Trophoblast cell (in vitro differentiated cells and primary cell): ENCODE data around the gene OSTF1.

Experiments
- DNase-seq, 2 donors: peaks; one replicate each; pipeline ENCODE4 v3.0.0-alpha.2; 2016
- H2AFZ ChIP-seq: 2 replicates; pipeline ENCODE4 v1.6.1; 2013; ENCODE audit warnings: low read length, moderate library complexity, mild to moderate bottlenecking; ENCODE audit not compliant: insufficient read depth, poor library complexity
- H2AK5ac ChIP-seq: 2 replicates; pipeline ENCODE4 v1.6.1; 2013; ENCODE audit warnings: mild to moderate bottlenecking, low read length
- H2BK120ac ChIP-seq: 2 replicates; pipeline ENCODE4 v1.6.1; 2013; ENCODE audit warnings: low read length, mild to moderate bottlenecking, moderate library complexity; ENCODE audit not compliant: insufficient read depth, poor library complexity
- H2BK12ac ChIP-seq: 2 replicates; pipeline ENCODE4 v1.6.1; 2013; ENCODE audit warnings: mild to moderate bottlenecking, low read length, moderate library complexity
- H2BK5ac ChIP-seq: 2 replicates; pipeline ENCODE4 v1.6.1; 2013; ENCODE audit warnings: low read length, low read depth, moderate library complexity, mild to moderate bottlenecking; ENCODE audit not compliant: poor library complexity
- H3K14ac ChIP-seq: 2 replicates; pipeline ENCODE4 v1.6.1; 2013; ENCODE audit warnings: mild to moderate bottlenecking, low read length
- H3K18ac ChIP-seq: 2 replicates; pipeline ENCODE4 v1.6.1; 2013; ENCODE audit warnings: mild to moderate bottlenecking, low read length
- H3K23ac ChIP-seq: 2 replicates; pipeline ENCODE4 v1.6.1; 2013; ENCODE audit warnings: low read length
- H3K27ac ChIP-seq: 2 replicates; pipeline ENCODE4 v1.5.1; 2013; ENCODE audit warnings: low read depth, mild to moderate bottlenecking, inconsistent platforms, low read length, moderate library complexity
- H3K27me3 ChIP-seq: 2 replicates; pipeline ENCODE4 v1.6.1; 2013; ENCODE audit warnings: inconsistent platforms, mild to moderate bottlenecking, low read length, moderate library complexity; ENCODE audit not compliant: insufficient read depth
- H3K36me3 ChIP-seq, 2 experiments: 1 replicate in 1 of 2; 2 replicates in 1 of 2; pipeline ENCODE4 v1.6.1; 2013; ENCODE audit warnings: low read length in 2 of 2, mild to moderate bottlenecking in 2 of 2, moderate library complexity in 1 of 2; ENCODE audit not compliant: insufficient read depth in 2 of 2, control insufficient read depth in 1 of 2
- H3K4ac ChIP-seq: 2 replicates; pipeline ENCODE4 v1.6.1; 2013; ENCODE audit warnings: low read depth, mild to moderate bottlenecking, low read length, moderate library complexity
- H3K4me1 ChIP-seq, 2 experiments: 1 replicate in 1 of 2; 2 replicates in 1 of 2; pipeline ENCODE4 v1.6.1; 2013; ENCODE audit warnings: low read length in 2 of 2, mild to moderate bottlenecking in 2 of 2, moderate library complexity in 1 of 2; ENCODE audit not compliant: insufficient read depth in 2 of 2, control insufficient read depth in 1 of 2
- H3K4me2 ChIP-seq: 2 replicates; pipeline ENCODE4 v1.6.1; 2013; ENCODE audit warnings: inconsistent platforms, mild to moderate bottlenecking, low read length, moderate library complexity
- H3K4me3 ChIP-seq: 2 replicates; pipeline ENCODE4 v1.5.1; 2013; ENCODE audit warnings: mild to moderate bottlenecking, low read depth, low read length, inconsistent platforms
- H3K79me1 ChIP-seq: one replicate; pipeline ENCODE4 v1.6.1; 2013; ENCODE audit warnings: low read length
- H3K79me2 ChIP-seq: 2 replicates; pipeline ENCODE4 v1.6.1; 2013; ENCODE audit warnings: low read length, mild to moderate bottlenecking; ENCODE audit not compliant: control insufficient read depth, insufficient read depth, poor library complexity
- H3K9ac ChIP-seq: 2 replicates; pipeline ENCODE4 v1.6.1; 2013; ENCODE audit warnings: mild to moderate bottlenecking, low read length
- H3K9me3 ChIP-seq: 2 replicates; pipeline ENCODE4 v1.6.1; 2013; ENCODE audit warnings: low read depth, mild to moderate bottlenecking, control low read depth, inconsistent platforms, low read length; ENCODE audit not compliant: insufficient read depth
- H4K12ac ChIP-seq: 2 replicates; pipeline ENCODE4 v1.6.1; 2013; ENCODE audit warnings: low read depth, mild to moderate bottlenecking, low read length, moderate library complexity
- H4K8ac ChIP-seq: 2 replicates; pipeline ENCODE4 v1.6.1; 2013; ENCODE audit warnings: low read depth, mild to moderate bottlenecking, low read length, moderate library complexity
- H4K91ac ChIP-seq: one replicate; pipeline ENCODE4 v1.6.1; 2013; ENCODE audit warnings: low read depth, mild to moderate bottlenecking, low read length, moderate library complexity
- WGBS: extraction: QIAGEN DNeasy Blood & Tissue Kit; methylation state at CpG from one replicate; pipeline ENCODE4 v1.1.7; 2013; ENCODE audit warnings: missing lambda C conversion rate; ENCODE audit not compliant: insufficient read length, insufficient coverage; ENCODE audit errors: extremely low coverage; 5-methylcytosine and 5-hydroxymethylcytosine counted together

OSTF1 gene

DNA sequence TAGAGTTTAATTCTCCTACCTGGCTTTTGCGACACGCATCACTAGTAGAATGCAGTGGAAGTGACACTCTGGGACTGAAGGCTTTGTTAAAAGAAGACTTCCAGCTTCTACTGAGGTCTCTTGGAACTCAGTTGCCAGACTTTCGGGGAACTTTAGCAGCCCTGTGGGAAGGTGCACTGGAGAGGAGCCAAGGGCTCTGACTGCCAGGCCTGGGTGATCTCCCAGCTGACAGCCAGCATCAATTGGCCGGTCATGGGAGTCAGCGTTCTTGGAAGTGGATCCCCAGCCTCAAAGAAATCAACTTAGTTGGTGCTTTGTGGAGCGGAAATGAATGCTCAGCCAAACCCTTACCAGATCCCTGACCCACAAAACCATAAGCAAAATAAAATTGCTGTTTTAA lies 87.1 kb downstream of the OSTF1 start:
- Histone ChIP-seq H3K4me3 (no peak overlapping the region), H3K14ac (no peak overlapping the region), H3K27ac (no peak overlapping the region), H2AK5ac (no peak overlapping the region), H2BK120ac (no peak overlapping the region), H4K12ac (no peak overlapping the region), H3K4me2 (no peak overlapping the region), H3K4ac (no peak overlapping the region), H3K36me3 (no peaks in the 10 kb centered on the region), H3K9ac (no peak overlapping the region), H3K79me2 (no peaks in the 10 kb centered on the region), H3K4me1 (peaks cover 8% of the 10 kb centered on the region in 2 experiments), H4K91ac (no peak overlapping the region), H3K9me3 (no peaks in the 10 kb centered on the region), H2BK12ac (no peak overlapping the region), H2AFZ (no peak overlapping the region), H3K79me1 (peaks cover 10% of the 10 kb centered on the region), H3K27me3 (no peaks in the 10 kb centered on the region), H4K8ac (no peak overlapping the region), H3K23ac (no peak overlapping the region), H2BK5ac (no peak overlapping the region), H3K18ac (no peak overlapping the region)
- WGBS = no CpG with 5 or more reads among the region's 6 CpGs
- DNase-seq = no peak

DNA sequence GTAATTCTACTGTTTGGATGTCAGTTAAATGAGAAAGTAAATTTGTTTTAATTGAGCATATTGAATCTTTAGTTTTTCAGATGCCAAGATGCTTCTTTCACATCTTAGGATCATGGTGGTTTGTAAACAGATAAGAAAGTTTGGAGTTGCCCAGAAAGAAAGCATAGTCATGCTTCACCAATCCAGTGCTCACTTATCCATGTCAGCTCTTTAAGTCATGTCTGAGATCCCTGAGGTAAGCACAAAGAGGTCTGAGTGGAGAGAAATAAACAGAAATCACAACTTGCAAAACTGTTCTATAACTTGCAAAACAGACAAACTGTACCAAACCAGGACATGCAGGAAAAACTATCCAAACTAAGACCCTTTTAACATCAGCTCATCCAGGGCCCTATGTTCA lies 87.7 kb downstream of the OSTF1 start:
- no peak overlapping the region for H4K8ac ChIP-seq
- no peak overlapping the region for H4K91ac ChIP-seq
- no peak overlapping the region for H3K14ac ChIP-seq
- no peak overlapping the region for H2AK5ac ChIP-seq
- H2AFZ ChIP-seq = no peak overlapping the region
- no peak overlapping the region for H3K9ac ChIP-seq
- no peak overlapping the region for H3K27ac ChIP-seq
- H3K4me2 ChIP-seq = no peak overlapping the region
- H3K9me3 ChIP-seq = no peaks in the 10 kb centered on the region
- no peak overlapping the region for H2BK5ac ChIP-seq
- no peak for DNase-seq
- no peak overlapping the region for H3K4me3 ChIP-seq
- peaks cover 7% of the 10 kb centered on the region in 2 experiments for H3K4me1 ChIP-seq
- no peak overlapping the region for H2BK120ac ChIP-seq
- H4K12ac ChIP-seq = no peak overlapping the region
- no peak overlapping the region for H3K18ac ChIP-seq
- no peak overlapping the region for H3K4ac ChIP-seq
- H2BK12ac ChIP-seq = no peak overlapping the region
- peaks cover 9% of the 10 kb centered on the region for H3K79me1 ChIP-seq
- no peaks in the 10 kb centered on the region for H3K27me3 ChIP-seq
- no peaks in the 10 kb centered on the region for H3K36me3 ChIP-seq
- H3K79me2 ChIP-seq = no peaks in the 10 kb centered on the region
- H3K23ac ChIP-seq = no peak overlapping the region

- no peaks in the 10 kb centered on the region for H3K27me3 ChIP-seq
- no peak overlapping the region for H2AFZ ChIP-seq
- no peak overlapping the region for H3K23ac ChIP-seq
- H2AK5ac ChIP-seq = no peak overlapping the region
- no CpG with 5 or more reads among the region's 1 CpG for WGBS
- H3K4me2 ChIP-seq = no peak overlapping the region
- H2BK5ac ChIP-seq = no peak overlapping the region
- peaks cover 2% of the 10 kb centered on the region for H3K79me1 ChIP-seq
- H3K79me2 ChIP-seq = no peaks in the 10 kb centered on the region
- H4K8ac ChIP-seq = no peak overlapping the region
- H4K91ac ChIP-seq = no peak overlapping the region
- no peak for DNase-seq
- H3K4ac ChIP-seq = no peak overlapping the region
- no peaks in the 10 kb centered on the region for H3K36me3 ChIP-seq
- H3K27ac ChIP-seq = no peak overlapping the region
- H3K18ac ChIP-seq = no peak overlapping the region
- no peak overlapping the region for H3K9ac ChIP-seq
- H3K4me1 ChIP-seq = peaks cover 0 to 3% of the 10 kb centered on the region in 2 experiments
- H4K12ac ChIP-seq = no peak overlapping the region
- H3K9me3 ChIP-seq = no peaks in the 10 kb centered on the region
- no peak overlapping the region for H3K14ac ChIP-seq
- H3K4me3 ChIP-seq = no peak overlapping the region
- no peak overlapping the region for H2BK120ac ChIP-seq
- H2BK12ac ChIP-seq = no peak overlapping the region
Measured at GRCh38 chr9:75181750-75182149, 93.4 kb downstream of the OSTF1 start.

GRCh38 chr9:75183306-75183705 lies 95.0 kb downstream of the OSTF1 start:
- Histone ChIP-seq H2BK120ac (no peak overlapping the region), H3K4me2 (no peak overlapping the region)

More at GRCh38 chr9:75183306-75183705, 95.0 kb downstream of the OSTF1 start:
- Histone ChIP-seq H3K79me1 (peaks cover 2% of the 10 kb centered on the region), H3K4me1 (peaks cover 0 to 3% of the 10 kb centered on the region in 2 experiments), H2AK5ac (no peak overlapping the region), H4K8ac (no peak overlapping the region), H3K4ac (no peak overlapping the region), H4K91ac (no peak overlapping the region), H2BK5ac (no peak overlapping the region), H3K18ac (no peak overlapping the region), H3K14ac (no peak overlapping the region), H3K4me3 (no peak overlapping the region), H3K27me3 (no peaks in the 10 kb centered on the region), H3K27ac (no peak overlapping the region), H2BK12ac (no peak overlapping the region), H3K36me3 (no peaks in the 10 kb centered on the region), H4K12ac (no peak overlapping the region), H2AFZ (no peak overlapping the region), H3K79me2 (no peaks in the 10 kb centered on the region), H3K23ac (no peak overlapping the region), H3K9ac (no peak overlapping the region), H3K9me3 (no peaks in the 10 kb centered on the region)
- no CpG with 5 or more reads among the region's 9 CpGs for WGBS
- no peak for DNase-seq
